GM21526 (cell line): ENCODE measurements around the gene KEL.

ENCODE experiments used
- ATAC-seq: cut with Tn5 transposase; IDR thresholded peaks from one replicate; pipeline ENCODE4 v1.9.1; 2021; ENCODE audit warnings: moderate library complexity; ENCODE audit not compliant: unreplicated experiment, low FRiP score

The KEL gene

GRCh38 chr7:142933092-142933475, 29.1 kb downstream of the KEL start:
- no peak for ATAC-seq

- ATAC-seq: no peak
Observed at GRCh38 chr7:142932386-142933091, 29.6 kb downstream of the KEL start.

- ATAC-seq: no peak
Observed at GRCh38 chr7:142930126-142930730, 31.9 kb downstream of the KEL start.

GRCh38 chr7:142927949-142928348, 34.2 kb downstream of the KEL start:
- ATAC-seq: no peak

DNA sequence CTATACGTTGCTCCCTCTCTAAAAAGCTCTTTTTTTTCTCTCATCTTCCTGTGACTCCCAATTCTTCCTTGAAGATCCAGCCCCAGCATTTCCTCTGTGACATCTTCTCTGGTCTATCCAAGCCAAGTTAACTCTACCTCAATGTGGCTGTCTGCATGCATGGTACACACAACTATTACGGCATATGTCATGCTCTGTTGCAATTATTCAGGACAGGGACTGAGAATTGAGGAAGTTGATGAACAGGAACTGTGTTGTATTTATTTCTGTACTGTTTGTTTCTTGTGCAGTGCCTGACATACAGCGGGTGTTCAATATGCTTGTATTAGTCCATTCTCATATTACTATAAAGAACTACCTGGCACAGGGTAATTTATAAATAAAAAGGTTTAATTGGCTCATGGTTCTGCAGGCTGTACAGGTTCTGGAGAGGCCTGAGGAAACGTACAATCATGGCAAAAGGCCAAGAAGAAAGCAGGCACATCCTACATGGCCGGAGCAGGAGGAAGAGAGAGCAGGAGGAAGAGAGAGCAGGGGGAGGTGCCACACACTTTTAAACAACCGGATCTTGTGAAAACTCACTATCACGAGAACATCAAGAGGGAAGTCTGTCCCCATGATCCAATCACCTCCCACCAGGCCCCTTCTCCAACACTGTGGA, 34.9 kb downstream of the KEL start:
- ATAC-seq: no peak

- no peak for ATAC-seq
Observed at GRCh38 chr7:142925413-142925812, 36.8 kb downstream of the KEL start.

DNA sequence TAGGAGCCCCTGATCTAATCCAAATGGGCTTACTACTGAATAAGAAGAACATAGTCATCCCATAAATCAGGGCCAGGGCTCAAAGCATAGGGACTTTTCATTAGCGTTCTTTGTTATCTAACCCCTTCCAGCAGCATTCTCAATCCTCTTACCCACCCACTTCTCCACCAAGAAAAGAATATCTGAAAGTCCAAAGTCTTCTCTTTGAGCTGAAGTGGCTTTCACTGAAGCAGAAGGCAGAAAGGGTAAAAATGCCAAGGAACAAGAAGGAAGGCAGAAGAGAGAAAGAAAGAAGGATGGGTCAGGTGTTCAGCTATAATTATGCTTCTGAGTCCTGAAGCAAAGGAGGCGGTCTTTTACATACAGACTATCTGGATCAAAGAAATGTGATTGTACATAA, 38.8 kb downstream of the KEL start:
- ATAC-seq: no peak

DNA sequence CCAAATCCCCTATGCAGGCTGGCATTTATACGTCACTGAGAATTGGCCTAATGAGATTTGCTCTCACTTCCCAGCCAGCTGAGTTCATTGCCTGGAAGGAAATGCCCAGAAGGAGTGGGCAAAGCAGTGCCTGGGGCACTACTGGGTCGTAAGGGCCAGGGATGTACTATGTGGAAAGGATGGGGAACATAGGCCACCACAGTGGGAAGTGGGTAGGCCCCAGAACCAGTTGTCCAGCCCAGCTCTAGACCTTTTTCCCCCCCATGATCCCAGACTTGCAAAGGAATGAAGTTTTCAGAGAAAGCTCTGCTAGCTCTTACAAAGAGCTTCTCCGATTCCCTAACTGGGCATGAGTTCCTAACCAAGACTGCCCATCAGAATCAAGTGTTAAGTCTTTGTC, 42.5 kb downstream of the KEL start:
- no peak for ATAC-seq

- no peak for ATAC-seq
Observed at GRCh38 chr7:142918901-142919300, 43.3 kb downstream of the KEL start.

- ATAC-seq: no peak
Observed at GRCh38 chr7:142917447-142917846, 44.7 kb downstream of the KEL start.

DNA sequence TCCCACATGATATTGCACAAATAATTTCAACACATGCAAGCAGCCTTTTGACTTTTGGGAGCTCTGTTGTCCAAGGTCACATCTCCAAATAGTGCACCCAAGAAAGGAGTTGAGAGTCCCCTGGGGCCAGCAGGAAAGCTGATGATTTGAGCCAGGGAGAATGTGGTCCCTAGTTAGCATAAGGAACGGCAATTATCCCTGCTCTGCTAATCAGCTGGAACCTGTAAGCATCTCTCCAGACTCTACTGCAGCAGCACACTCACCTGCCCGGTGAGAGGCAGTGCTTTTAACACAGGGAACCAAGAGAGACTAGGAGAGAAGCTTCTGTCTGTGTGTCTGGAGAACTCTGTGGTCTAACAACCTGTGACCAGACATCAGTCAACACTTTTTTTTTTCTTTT, 45.7 kb downstream of the KEL start:
- no peak for ATAC-seq

GRCh38 chr7:142915315-142915714, 46.8 kb downstream of the KEL start:
- ATAC-seq: no peak

- ATAC-seq: no peak
Observed at GRCh38 chr7:142914121-142914520, 48.0 kb downstream of the KEL start.

GRCh38 chr7:142913566-142913965, 48.6 kb downstream of the KEL start:
- ATAC-seq: no peak

DNA sequence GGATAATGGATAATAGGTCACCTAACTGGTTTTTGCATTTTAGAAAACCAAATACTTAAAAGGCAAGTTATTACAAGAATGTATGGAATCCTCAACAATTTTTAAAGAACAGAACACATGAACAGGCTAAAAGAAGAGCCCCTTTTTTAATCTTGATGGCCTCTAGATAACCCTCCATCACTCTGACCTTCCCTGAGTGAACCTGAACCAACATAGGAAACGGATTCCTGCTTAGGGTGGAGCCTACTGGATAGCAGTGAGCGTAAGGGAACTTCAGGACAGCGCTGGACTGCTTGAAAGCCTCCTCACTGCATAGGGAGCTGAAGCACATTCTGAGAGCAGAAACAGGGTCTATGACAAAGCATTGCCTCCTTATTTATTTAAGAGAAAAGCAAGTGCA, 49.1 kb downstream of the KEL start:
- ATAC-seq: no peak

DNA sequence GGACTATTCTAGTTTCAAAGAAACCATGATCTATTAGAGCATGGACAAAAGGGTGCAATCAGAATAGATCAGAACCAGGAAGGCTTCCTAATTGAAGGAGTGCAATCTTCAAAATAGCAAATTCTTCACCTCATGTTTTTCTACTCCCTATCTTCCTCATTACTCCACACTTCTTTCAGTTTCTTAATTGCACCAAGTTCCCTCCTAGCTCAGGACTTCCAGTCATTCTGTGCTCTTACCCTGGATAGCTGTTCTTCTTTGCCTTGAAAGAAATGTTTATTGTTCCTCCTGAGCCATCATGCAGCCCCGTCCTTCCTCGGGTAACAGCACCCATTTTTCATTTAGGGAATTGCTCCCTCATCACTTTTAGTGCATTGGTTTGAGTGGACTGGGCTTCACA, 51.7 kb downstream of the KEL start:
- ATAC-seq: no peak

DNA sequence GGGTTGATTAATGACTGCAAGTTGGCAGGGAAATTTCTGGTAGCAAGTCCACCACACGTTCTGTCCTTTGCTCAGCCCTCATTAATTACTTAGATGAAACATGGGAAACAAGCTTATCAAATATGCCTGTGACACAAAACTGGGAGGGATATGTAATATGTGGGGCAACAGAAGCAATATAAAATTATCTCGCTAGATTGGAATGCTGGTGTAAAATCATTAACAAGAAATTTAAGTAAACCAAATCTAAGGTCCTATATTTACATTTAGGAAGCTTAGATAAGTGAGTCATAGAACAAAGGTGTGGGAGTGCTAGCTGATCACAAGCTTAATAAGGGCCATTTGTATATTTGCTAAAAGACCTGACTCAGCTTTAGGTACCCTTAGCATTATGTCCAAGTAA, 52.1 kb downstream of the KEL start:
- no peak for ATAC-seq

DNA sequence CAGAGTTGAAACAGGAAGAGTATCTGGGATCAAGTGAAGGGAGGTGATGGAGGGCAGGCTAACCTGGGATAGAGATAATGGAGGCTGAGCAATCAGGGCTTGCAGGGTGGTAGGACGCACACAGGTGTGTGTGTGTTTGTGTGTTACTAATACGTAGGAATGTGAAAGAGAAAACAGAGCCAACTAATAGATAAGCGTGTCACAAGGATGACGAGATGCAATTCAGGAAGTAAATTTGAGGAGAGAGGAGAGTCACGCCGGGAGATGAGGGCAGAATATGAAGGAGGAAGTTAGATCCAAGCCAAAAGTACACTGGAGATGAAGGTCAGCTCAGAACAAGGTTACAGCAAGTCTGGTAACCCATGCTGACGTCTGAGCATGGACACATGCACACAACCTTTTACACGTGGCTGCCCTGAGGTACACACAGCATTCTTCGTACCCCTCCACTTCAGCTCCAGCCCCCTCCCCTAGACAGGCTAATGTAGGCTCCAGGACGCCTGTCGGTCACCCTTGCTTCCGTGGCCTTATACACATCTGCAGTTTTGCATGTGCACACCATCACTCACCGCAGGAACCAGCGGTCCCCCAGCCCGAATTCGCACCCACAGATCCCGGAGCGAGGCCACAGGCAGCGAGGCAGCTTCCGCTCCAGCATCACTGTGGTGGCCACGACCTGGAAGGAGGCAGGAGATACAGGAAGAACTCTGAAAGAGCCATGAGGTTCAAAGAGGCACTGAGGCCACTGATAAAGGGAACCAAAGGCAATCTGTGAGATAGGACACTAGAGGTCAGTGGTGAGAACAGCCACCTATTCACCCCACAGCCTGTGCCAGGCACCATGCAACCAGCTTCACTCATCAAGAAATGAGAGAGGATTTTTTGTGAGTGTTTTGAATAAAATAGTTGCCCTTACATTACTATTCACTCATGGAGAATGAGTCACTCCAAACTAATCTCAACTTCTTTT, 53.0 kb downstream of the KEL start:
- ATAC-seq: no peak

DNA sequence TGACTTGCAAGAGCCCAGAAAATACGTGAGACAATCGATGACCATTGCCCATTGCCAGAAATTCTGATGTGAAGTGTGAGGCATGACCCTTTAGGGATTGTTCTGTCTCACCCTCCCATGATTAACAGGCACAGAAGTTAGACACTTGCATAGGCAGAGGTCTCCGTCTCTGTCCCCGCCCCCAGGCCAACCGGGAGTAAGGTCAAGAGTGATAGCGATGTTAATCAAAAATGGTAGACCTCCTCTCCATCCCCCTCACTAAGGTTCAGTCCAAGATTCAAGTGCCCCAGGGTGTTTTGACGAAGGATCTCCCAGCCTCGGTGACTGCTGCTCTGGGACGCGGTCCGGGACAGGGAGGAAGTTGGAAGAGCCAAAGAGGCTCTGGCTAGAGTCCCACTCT, 53.9 kb downstream of the KEL start:
- ATAC-seq: no peak

DNA sequence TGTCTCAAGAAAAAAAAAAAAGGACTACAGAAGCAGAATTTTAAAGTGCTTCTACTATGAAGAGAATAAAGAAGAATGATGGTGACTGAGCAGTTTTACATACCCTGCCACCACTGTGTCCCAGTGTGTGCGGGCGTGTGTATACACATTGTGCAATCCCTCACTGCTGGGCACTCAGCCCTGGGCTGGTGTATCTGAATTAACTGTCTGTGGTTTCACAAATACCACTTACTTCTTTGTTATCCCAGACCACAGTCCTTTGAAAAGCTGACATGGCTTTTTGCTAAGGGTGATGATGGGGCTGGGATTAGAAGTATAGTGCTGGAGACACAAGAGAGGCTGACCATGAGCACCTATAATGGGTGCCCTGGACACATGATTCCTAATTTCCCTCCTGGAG, 55.5 kb downstream of the KEL start:
- no peak for ATAC-seq

GRCh38 chr7:142905759-142906158, 56.4 kb downstream of the KEL start:
- no peak for ATAC-seq
